ENCODE results near the gene EIF5. TPM values are rescaled to one million over a fixed set of nuclear protein-coding genes. Genes with fewer than 3 reads are reported as not detected.

EIF5 gene
- total and polyA plus RNA-seq, 4 donors: 121 to 435 (median 192) TPM

- Histone ChIP-seq H3K9ac (ENCODE audit: low read depth in 1 of 2, low read length in 2 of 2) (no peak overlapping the region), H3K4me1 (ENCODE audit: control insufficient read depth in 4 of 4, insufficient read depth in 4 of 4, low read length in 3 of 4) (no peaks in the 10 kb centered on the region), H3K27me3 (ENCODE audit: control insufficient read depth in 4 of 4, insufficient read depth in 4 of 4, low read length in 3 of 4) (no peaks in the 10 kb centered on the region), H3K4me3 (ENCODE audit: low read depth in 1 of 3, low read length in 3 of 3) (no peak overlapping the region), H3K36me3 (ENCODE audit: control insufficient read depth in 4 of 4, insufficient read depth in 3 of 4, low read depth in 1 of 4, low read length in 3 of 4) (no peaks in the 10 kb centered on the region), H3K27ac (ENCODE audit: low read depth in 1 of 2, low read length in 2 of 2) (no peak overlapping the region), H3K9me3 (ENCODE audit: control insufficient read depth in 4 of 4, low read length in 3 of 4) (peaks cover 0 to 3% (median 1%) of the 10 kb centered on the region in 4 donors)
- DNase-seq (ENCODE audit: low spot score): no peak
- 87% methylated on average over 5 of the region's 5 CpGs for WGBS
- TF ChIP-seq HNF4G (IDR thresholded peaks at IDR 0.05) (no peak), HNF4A (conservative IDR thresholded peaks at IDR 0.05) (no peak), EGR1 (IDR thresholded peaks at IDR 0.05; ENCODE audit: low read depth in 2 of 2) (no peak), TAF1 (conservative IDR thresholded peaks at IDR 0.05) (no peak), RXRA (IDR thresholded peaks at IDR 0.05) (no peak), SP1 (IDR thresholded peaks at IDR 0.05) (no peak), ZBTB33 (IDR thresholded peaks at IDR 0.05) (no peak), GABPA (IDR thresholded peaks at IDR 0.05 in 1 of 2, conservative IDR thresholded peaks at IDR 0.05 in 1 of 2) (no peak), FOXA2 (IDR thresholded peaks at IDR 0.05) (no peak), FOXA1 (IDR thresholded peaks at IDR 0.05) (no peak), RAD21 (IDR thresholded peaks at IDR 0.05) (no peak)
- TF ChIP-seq, protein P1, sequence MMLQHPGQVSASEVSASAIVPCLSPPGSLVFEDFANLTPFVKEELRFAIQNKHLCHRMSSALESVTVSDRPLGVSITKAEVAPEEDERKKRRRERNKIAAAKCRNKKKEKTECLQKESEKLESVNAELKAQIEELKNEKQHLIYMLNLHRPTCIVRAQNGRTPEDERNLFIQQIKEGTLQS (IDR thresholded peaks at IDR 0.05): no peak
- TF ChIP-seq, protein P2, sequence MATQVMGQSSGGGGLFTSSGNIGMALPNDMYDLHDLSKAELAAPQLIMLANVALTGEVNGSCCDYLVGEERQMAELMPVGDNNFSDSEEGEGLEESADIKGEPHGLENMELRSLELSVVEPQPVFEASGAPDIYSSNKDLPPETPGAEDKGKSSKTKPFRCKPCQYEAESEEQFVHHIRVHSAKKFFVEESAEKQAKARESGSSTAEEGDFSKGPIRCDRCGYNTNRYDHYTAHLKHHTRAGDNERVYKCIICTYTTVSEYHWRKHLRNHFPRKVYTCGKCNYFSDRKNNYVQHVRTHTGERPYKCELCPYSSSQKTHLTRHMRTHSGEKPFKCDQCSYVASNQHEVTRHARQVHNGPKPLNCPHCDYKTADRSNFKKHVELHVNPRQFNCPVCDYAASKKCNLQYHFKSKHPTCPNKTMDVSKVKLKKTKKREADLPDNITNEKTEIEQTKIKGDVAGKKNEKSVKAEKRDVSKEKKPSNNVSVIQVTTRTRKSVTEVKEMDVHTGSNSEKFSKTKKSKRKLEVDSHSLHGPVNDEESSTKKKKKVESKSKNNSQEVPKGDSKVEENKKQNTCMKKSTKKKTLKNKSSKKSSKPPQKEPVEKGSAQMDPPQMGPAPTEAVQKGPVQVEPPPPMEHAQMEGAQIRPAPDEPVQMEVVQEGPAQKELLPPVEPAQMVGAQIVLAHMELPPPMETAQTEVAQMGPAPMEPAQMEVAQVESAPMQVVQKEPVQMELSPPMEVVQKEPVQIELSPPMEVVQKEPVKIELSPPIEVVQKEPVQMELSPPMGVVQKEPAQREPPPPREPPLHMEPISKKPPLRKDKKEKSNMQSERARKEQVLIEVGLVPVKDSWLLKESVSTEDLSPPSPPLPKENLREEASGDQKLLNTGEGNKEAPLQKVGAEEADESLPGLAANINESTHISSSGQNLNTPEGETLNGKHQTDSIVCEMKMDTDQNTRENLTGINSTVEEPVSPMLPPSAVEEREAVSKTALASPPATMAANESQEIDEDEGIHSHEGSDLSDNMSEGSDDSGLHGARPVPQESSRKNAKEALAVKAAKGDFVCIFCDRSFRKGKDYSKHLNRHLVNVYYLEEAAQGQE (IDR thresholded peaks at IDR 0.05): no peak
- TF ChIP-seq, protein P3, sequence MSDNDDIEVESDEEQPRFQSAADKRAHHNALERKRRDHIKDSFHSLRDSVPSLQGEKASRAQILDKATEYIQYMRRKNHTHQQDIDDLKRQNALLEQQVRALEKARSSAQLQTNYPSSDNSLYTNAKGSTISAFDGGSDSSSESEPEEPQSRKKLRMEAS (IDR thresholded peaks at IDR 0.05): no peak
These were observed 27.8 kb downstream of the EIF5 start for GRCh38 chr14:103361867-103362266.

DNA sequence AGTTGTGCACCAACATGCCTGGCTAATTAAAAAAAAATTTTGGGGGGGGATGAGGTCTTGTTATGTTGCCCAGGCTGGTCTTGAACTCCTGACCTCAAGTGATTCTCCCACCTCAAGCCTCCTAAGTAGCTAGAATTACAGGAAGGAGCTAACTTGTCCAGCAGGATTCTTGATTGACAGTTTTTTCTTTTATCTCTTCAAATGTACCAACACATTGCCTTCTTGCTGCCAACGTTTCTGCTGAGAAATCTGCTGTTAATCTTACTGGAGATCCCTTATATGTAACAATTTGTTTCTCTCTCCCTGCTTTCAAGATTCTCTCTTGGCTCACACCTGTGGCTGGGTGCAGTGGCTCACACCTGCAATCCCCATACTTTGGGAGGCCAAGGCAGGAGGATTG, 28.7 kb downstream of the EIF5 start:
- peaks cover 0 to 3% (median 1%) of the 10 kb centered on the region in 4 donors for H3K9me3 ChIP-seq (ENCODE audit: control insufficient read depth in 4 of 4, low read length in 3 of 4)
- H3K27me3 ChIP-seq (ENCODE audit: control insufficient read depth in 4 of 4, insufficient read depth in 4 of 4, low read length in 3 of 4): no peaks in the 10 kb centered on the region
- H3K36me3 ChIP-seq (ENCODE audit: control insufficient read depth in 4 of 4, insufficient read depth in 3 of 4, low read depth in 1 of 4, low read length in 3 of 4): no peaks in the 10 kb centered on the region
- no peak overlapping the region for H3K27ac ChIP-seq (ENCODE audit: low read depth in 1 of 2, low read length in 2 of 2)
- H3K4me1 ChIP-seq (ENCODE audit: control insufficient read depth in 4 of 4, insufficient read depth in 4 of 4, low read length in 3 of 4): no peaks in the 10 kb centered on the region
- H3K4me3 ChIP-seq (ENCODE audit: low read depth in 1 of 3, low read length in 3 of 3): no peak overlapping the region
- DNase-seq (ENCODE audit: low spot score): no peak
- 77% methylated on average over 1 of the region's 1 CpG for WGBS
- no peak overlapping the region for H3K9ac ChIP-seq (ENCODE audit: low read depth in 1 of 2, low read length in 2 of 2)
- TF ChIP-seq, protein P1 (IDR thresholded peaks at IDR 0.05): no peak
- TF ChIP-seq NR2F2 (IDR thresholded peaks at IDR 0.05) (no peak), RXRA (IDR thresholded peaks at IDR 0.05) (no peak), ZBTB33 (IDR thresholded peaks at IDR 0.05) (no peak), TAF1 (conservative IDR thresholded peaks at IDR 0.05) (no peak), JUND (IDR thresholded peaks at IDR 0.05) (no peak), YY1 (IDR thresholded peaks at IDR 0.05) (no peak), SP1 (IDR thresholded peaks at IDR 0.05) (no peak), FOXA1 (IDR thresholded peaks at IDR 0.05) (no peak), HNF4G (IDR thresholded peaks at IDR 0.05) (no peak), HNF4A (conservative IDR thresholded peaks at IDR 0.05) (no peak), FOXA2 (IDR thresholded peaks at IDR 0.05) (no peak), RAD21 (IDR thresholded peaks at IDR 0.05) (no peak), GABPA (IDR thresholded peaks at IDR 0.05 in 1 of 2, conservative IDR thresholded peaks at IDR 0.05 in 1 of 2) (no peak)
- TF ChIP-seq, protein P2 (IDR thresholded peaks at IDR 0.05): no peak

All from liver (tissue), 9 donors.